ENCODE measurements around the gene FLRT2. TPM values are rescaled to one million over a fixed set of nuclear protein-coding genes. Genes with fewer than 3 reads are reported as not detected.

FLRT2 gene
- total and polyA plus RNA-seq, 2 of the 4 experiments (the other 2 are of a cell fraction) = 10.2 to 13.1 TPM

DNA sequence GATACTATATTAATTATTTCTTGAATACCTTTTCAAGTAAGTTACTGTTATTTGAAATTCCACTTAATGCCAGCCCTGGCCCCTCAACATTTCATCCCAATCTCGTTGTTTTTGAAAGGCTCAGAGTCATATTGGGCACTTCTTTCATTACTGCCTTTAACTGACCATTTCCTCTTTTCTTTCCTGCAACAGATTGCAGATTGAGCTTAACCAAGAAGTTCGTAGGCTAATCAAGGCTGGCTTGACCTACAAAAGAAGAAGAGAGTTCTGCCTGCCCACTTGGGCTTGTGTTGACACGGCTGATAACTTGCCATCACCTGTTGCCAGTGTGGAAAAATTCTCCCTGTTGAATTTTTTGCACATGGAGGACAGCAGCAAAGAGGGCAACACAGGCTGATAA, 91.0 kb downstream of the FLRT2 start:
- H2AFZ ChIP-seq (replicated peaks; ENCODE audit: low read length, poor library complexity) = no peak overlapping the region
- ChIA-PET CTCF (interaction anchor here (1.2 kb wide), 1 partner anchor 92 kb away, joined by 3 read pairs; no protein-coding TSS in a partner anchor), POLR2A (ENCODE audit: unreplicated experiment) (no interaction called here)
- H2AK9ac ChIP-seq (replicated peaks; ENCODE audit: low read depth, low read length, poor library complexity) = no peak overlapping the region
- TF ChIP-seq RAD21 (IDR thresholded peaks at IDR 0.05; ENCODE audit: low read length) = no peak
- TF ChIP-seq, protein P1, sequence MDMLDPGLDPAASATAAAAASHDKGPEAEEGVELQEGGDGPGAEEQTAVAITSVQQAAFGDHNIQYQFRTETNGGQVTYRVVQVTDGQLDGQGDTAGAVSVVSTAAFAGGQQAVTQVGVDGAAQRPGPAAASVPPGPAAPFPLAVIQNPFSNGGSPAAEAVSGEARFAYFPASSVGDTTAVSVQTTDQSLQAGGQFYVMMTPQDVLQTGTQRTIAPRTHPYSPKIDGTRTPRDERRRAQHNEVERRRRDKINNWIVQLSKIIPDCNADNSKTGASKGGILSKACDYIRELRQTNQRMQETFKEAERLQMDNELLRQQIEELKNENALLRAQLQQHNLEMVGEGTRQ (IDR thresholded peaks at IDR 0.05; ENCODE audit: low read depth, low read length) = no peak
- TF ChIP-seq NFE2L2 (IDR thresholded peaks at IDR 0.05; ENCODE audit: low read depth, low read length) = no peak
- no peak for TF ChIP-seq FOS (IDR thresholded peaks at IDR 0.05; ENCODE audit: low read depth, low read length)
- TF ChIP-seq SMC3 (IDR thresholded peaks at IDR 0.05; ENCODE audit: low read depth, low read length) = no peak
- TF ChIP-seq RFX5 (IDR thresholded peaks at IDR 0.05; ENCODE audit: low read depth, low read length) = no peak
- TF ChIP-seq MAZ (IDR thresholded peaks at IDR 0.05; ENCODE audit: borderline replicate concordance, low read depth, low read length) = no peak
- no peak for TF ChIP-seq MAFK (IDR thresholded peaks at IDR 0.05; ENCODE audit: low read depth, low read length)
- TF ChIP-seq BHLHE40 (IDR thresholded peaks at IDR 0.05; ENCODE audit: low read depth, low read length) = no peak
- TF ChIP-seq CHD1 (IDR thresholded peaks at IDR 0.05; ENCODE audit: low read depth, low read length) = no peak
- peaks cover 31% of the 10 kb centered on the region for H3K36me3 ChIP-seq (ENCODE audit: control insufficient read depth, insufficient read depth, low read length)
- no peak overlapping the region for H3K4me3 ChIP-seq (ENCODE audit: insufficient read depth, low read depth, low read length)
- no peak overlapping the region for H2BK120ac ChIP-seq (ENCODE audit: low read depth, low read length)
- intact Hi-C loops (cut with micrococcal nuclease) (no loop called here), dilution Hi-C loops (cut with HindIII; ENCODE audit: low sequenced_read_pairs, unreplicated experiment) (no loop called here), in situ Hi-C loops (cut with MboI; ENCODE audit: low sequenced_read_pairs) (no loop called here)
- no peak overlapping the region for H4K8ac ChIP-seq (ENCODE audit: low read depth in 2 of 2, low read length in 2 of 2)
- no peak overlapping the region for H3K56ac ChIP-seq (ENCODE audit: extremely low read depth, insufficient read depth, low read length)
- no peak overlapping the region for H3K23ac ChIP-seq (ENCODE audit: low read depth, low read length)
- no peaks in the 10 kb centered on the region; the same call in 1 of the 2 replicates for H3K9me1 ChIP-seq (ENCODE audit: insufficient read depth, low read length)
- H3K4me1 ChIP-seq (ENCODE audit: control insufficient read depth, insufficient read depth, low read length) = peaks cover 2% of the 10 kb centered on the region; the same call in 1 of the 2 replicates
- DNase-seq = no peak
- no peak overlapping the region for H4K5ac ChIP-seq (ENCODE audit: low read depth, low read length)
- no peaks in the 10 kb centered on the region for H3K27me3 ChIP-seq (ENCODE audit: control insufficient read depth, insufficient read depth, low read length)
- H3K4me2 ChIP-seq (ENCODE audit: low read depth, low read length) = no peak overlapping the region
- H4K91ac ChIP-seq (ENCODE audit: insufficient read depth, low read depth, low read length) = no peak overlapping the region
- no peaks in the 10 kb centered on the region for H3K9me3 ChIP-seq (ENCODE audit: control insufficient read depth, insufficient read depth, low read length)
- no peak overlapping the region for H3K9ac ChIP-seq (ENCODE audit: low read depth, low read length)
- no TSS peak for BruUV-seq (replicated peaks)
- H2BK5ac ChIP-seq (ENCODE audit: low read depth, low read length, poor library complexity, severe bottlenecking) = no peak overlapping the region
- H2BK15ac ChIP-seq (ENCODE audit: low read depth, low read length) = no peak overlapping the region
- H3K14ac ChIP-seq (replicated peaks; ENCODE audit: low read depth, low read length) = no peak overlapping the region
- H3K18ac ChIP-seq (ENCODE audit: low read depth, low read length) = no peak overlapping the region
- no peaks in the 10 kb centered on the region for H4K20me1 ChIP-seq (ENCODE audit: insufficient read depth, low read length)
- no peak for ATAC-seq (ENCODE audit: low read depth)
- H2AK5ac ChIP-seq (ENCODE audit: low read depth, low read length) = no peak overlapping the region
- H3K4ac ChIP-seq (ENCODE audit: low read depth, low read length) = no peak overlapping the region
- no peak overlapping the region for H3K27ac ChIP-seq (ENCODE audit: insufficient read depth, low read length)
- no peak overlapping the region for H2BK20ac ChIP-seq (ENCODE audit: low read depth, low read length)
- WGBS, 2 experiments (ENCODE audit: extremely low coverage in 2 of 2, insufficient read length in 1 of 2) = 100% methylated on average over 1 of the region's 3 CpGs; no CpG with 5 or more reads in 1 of the 2 experiments
- H3K79me1 ChIP-seq (ENCODE audit: low read depth in 1 of 2, low read length in 2 of 2) = no peaks in the 10 kb centered on the region
